Measurements from ENCODE around the gene SGTA.

The SGTA gene

DNA sequence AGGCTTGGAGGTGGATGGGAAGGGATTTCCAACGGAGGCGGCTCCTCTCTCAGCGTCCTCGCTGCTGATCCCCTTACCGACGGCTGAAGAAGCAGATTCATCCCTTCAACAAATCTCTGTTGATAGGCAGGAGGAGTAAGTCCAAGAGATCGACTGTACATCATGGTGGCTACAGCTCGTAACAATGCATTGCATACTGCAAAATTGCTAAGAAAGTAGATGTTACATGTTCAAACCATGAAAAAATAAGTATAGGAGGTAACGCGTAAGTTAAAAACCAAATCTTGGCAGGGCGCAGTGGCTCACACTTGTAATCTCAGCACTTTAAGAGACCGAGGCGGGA, 42.8 kb downstream of the SGTA start:
- no peak for DNase-seq (ENCODE audit: low spot score)
- in situ Hi-C loops (cut with MboI; ENCODE audit: low sequenced_read_pairs, unreplicated experiment): no loop called here
- TF ChIP-seq, protein P1, sequence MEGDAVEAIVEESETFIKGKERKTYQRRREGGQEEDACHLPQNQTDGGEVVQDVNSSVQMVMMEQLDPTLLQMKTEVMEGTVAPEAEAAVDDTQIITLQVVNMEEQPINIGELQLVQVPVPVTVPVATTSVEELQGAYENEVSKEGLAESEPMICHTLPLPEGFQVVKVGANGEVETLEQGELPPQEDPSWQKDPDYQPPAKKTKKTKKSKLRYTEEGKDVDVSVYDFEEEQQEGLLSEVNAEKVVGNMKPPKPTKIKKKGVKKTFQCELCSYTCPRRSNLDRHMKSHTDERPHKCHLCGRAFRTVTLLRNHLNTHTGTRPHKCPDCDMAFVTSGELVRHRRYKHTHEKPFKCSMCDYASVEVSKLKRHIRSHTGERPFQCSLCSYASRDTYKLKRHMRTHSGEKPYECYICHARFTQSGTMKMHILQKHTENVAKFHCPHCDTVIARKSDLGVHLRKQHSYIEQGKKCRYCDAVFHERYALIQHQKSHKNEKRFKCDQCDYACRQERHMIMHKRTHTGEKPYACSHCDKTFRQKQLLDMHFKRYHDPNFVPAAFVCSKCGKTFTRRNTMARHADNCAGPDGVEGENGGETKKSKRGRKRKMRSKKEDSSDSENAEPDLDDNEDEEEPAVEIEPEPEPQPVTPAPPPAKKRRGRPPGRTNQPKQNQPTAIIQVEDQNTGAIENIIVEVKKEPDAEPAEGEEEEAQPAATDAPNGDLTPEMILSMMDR (IDR thresholded peaks at IDR 0.05; ENCODE audit: borderline replicate concordance, control extremely low read depth, extremely low read depth, insufficient read depth, missing control alignments): no peak

GRCh38 chr19:2739602-2740313, 43.3 kb downstream of the SGTA start, which contains the start of gene SLC39A3:
Gene SLC39A3, minus strand, starts transcription at chr19:2740017. Its CDS starts 2,760 bp downstream, at chr19:2737257.
- in situ Hi-C loops (cut with MboI; ENCODE audit: low sequenced_read_pairs, unreplicated experiment): no loop called here
- peak; percentile 100 for DNase-seq (ENCODE audit: low spot score)
- TF ChIP-seq, protein P1 (IDR thresholded peaks at IDR 0.05; ENCODE audit: borderline replicate concordance, control extremely low read depth, extremely low read depth, insufficient read depth, missing control alignments): no peak

GRCh38 chr19:2736550-2737190, 46.4 kb downstream of the SGTA start:
- in situ Hi-C loops (cut with MboI; ENCODE audit: low sequenced_read_pairs, unreplicated experiment): no loop called here
- TF ChIP-seq, protein P1 (IDR thresholded peaks at IDR 0.05; ENCODE audit: borderline replicate concordance, control extremely low read depth, extremely low read depth, insufficient read depth, missing control alignments): no peak
- DNase-seq (ENCODE audit: low spot score): no peak

GRCh38 chr19:2735374-2735773, 47.7 kb downstream of the SGTA start:
- no peak for DNase-seq (ENCODE audit: low spot score)
- TF ChIP-seq, protein P1 (IDR thresholded peaks at IDR 0.05; ENCODE audit: borderline replicate concordance, control extremely low read depth, extremely low read depth, insufficient read depth, missing control alignments): no peak
- in situ Hi-C loops (cut with MboI; ENCODE audit: low sequenced_read_pairs, unreplicated experiment): no loop called here

DNA sequence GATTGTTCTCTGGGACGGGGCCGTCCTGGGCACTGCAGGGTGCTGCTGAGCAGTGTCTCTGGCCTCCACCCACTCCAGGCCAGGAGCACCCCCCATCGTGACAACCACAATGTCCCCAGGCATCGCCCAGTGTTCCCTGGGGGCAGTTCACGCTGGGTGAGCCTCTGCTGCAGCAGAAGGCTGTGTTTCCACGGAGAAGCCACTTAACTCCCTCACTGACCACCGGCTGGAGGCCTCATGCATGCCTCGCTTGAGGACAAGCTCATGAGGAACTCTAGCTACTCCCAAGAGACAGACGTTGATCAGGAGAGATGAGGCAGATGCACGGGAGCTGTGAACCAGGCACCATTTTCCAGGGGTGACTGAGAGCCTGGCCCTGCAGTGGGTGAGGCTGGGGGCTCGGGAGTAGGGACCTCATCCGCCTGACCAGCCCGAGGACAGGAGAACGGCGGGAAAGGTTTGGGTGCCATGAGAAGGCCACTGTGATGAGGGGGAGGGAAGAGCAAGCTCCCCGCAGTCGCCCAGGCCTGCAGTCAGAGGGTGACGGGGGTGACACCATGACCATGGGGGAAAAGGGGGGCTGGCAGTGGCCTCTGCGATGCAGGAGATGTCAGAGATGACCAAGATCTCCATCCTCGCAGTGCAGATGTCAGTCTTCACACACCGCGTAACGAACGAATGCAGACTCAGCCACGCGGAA, 48.3 kb downstream of the SGTA start:
- DNase-seq (ENCODE audit: low spot score): no peak
- in situ Hi-C loops (cut with MboI; ENCODE audit: low sequenced_read_pairs, unreplicated experiment): no loop called here
- TF ChIP-seq, protein P1 (IDR thresholded peaks at IDR 0.05; ENCODE audit: borderline replicate concordance, control extremely low read depth, extremely low read depth, insufficient read depth, missing control alignments): no peak

DNA sequence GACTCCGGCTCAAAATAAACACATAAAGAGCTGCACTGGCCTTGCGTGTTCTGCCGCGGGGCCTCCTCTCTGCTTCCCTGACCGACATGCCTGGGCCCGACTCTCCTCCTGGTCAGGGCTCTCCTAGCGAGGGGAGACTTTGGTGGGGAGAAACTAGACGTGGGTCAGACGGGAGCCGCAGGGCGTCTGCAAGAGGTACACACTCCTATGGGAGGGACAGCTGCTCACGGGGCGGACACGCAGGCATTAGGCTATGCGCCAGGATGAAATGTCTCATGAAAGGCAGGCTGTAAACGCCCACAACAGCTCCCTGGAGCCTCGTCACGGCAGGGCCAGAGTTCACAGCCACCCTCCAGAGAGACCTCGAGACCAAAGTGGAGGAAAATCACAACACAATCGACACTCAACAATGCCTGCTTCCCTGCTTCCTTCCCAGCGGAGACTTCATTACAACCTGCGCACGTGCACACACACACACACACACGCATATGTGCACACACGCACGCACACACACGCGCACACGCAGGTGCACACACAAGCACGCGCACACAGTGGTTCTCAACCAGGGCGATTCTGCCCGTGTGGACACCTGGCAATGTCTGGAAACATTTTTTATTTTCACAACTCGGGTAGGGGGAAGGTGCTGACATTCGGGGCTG, 49.0 kb downstream of the SGTA start:
- DNase-seq (ENCODE audit: low spot score): no peak
- TF ChIP-seq, protein P1 (IDR thresholded peaks at IDR 0.05; ENCODE audit: borderline replicate concordance, control extremely low read depth, extremely low read depth, insufficient read depth, missing control alignments): no peak
- in situ Hi-C loops (cut with MboI; ENCODE audit: low sequenced_read_pairs, unreplicated experiment): no loop called here

All from GM13976 (cell line).